ENCODE data around the gene RARRES1.

GRCh38 chr3:158771982-158772381 is 39.7 kb upstream of the RARRES1 start:
- TF ChIP-seq, protein P1, sequence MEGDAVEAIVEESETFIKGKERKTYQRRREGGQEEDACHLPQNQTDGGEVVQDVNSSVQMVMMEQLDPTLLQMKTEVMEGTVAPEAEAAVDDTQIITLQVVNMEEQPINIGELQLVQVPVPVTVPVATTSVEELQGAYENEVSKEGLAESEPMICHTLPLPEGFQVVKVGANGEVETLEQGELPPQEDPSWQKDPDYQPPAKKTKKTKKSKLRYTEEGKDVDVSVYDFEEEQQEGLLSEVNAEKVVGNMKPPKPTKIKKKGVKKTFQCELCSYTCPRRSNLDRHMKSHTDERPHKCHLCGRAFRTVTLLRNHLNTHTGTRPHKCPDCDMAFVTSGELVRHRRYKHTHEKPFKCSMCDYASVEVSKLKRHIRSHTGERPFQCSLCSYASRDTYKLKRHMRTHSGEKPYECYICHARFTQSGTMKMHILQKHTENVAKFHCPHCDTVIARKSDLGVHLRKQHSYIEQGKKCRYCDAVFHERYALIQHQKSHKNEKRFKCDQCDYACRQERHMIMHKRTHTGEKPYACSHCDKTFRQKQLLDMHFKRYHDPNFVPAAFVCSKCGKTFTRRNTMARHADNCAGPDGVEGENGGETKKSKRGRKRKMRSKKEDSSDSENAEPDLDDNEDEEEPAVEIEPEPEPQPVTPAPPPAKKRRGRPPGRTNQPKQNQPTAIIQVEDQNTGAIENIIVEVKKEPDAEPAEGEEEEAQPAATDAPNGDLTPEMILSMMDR (conservative IDR thresholded peaks at IDR 0.05) = no peak
- no peak for TF ChIP-seq ZFX (IDR thresholded peaks at IDR 0.05)
